HG03025 (cell line): ENCODE results near the gene SLC22A31.
"Not testable (repeated sequence)": the region's sequence is repeated elsewhere in the genome, so short reads cannot be mapped to it uniquely, and the experiment has no call there.

Experiments used
- ATAC-seq: cut with Tn5 transposase; IDR thresholded peaks from one replicate; pipeline ENCODE4 v1.9.1; 2021; ENCODE audit warnings: mild to moderate bottlenecking, moderate library complexity; ENCODE audit not compliant: unreplicated experiment, low FRiP score

Gene SLC22A31

GRCh38 chr16:89194340-89195311 is 5.7 kb downstream of the SLC22A31 start:
- no peak for ATAC-seq

GRCh38 chr16:89193576-89194293 is 6.6 kb downstream of the SLC22A31 start:
- ATAC-seq, result no peak

- ATAC-seq, result no peak
These were observed 7.3 kb downstream of the SLC22A31 start for GRCh38 chr16:89192956-89193575.

GRCh38 chr16:89192186-89192955 is 8.0 kb downstream of the SLC22A31 start:
- ATAC-seq, result not testable (repeated sequence)

DNA sequence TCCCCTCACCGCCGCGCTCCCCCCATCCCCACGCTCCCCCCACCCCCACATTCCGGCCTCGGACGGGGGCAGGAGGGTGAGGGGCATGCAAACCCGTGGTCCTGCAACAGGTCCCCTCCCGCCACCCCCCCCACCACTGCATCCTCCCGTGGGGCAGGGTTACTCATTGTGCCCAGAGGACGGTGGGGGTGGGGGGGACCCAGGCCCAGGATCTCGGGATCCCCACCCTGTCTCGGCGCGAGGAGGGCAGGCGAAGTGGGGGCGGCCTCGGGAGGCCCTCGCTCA is 8.5 kb downstream of the SLC22A31 start:
- ATAC-seq, result no peak

DNA sequence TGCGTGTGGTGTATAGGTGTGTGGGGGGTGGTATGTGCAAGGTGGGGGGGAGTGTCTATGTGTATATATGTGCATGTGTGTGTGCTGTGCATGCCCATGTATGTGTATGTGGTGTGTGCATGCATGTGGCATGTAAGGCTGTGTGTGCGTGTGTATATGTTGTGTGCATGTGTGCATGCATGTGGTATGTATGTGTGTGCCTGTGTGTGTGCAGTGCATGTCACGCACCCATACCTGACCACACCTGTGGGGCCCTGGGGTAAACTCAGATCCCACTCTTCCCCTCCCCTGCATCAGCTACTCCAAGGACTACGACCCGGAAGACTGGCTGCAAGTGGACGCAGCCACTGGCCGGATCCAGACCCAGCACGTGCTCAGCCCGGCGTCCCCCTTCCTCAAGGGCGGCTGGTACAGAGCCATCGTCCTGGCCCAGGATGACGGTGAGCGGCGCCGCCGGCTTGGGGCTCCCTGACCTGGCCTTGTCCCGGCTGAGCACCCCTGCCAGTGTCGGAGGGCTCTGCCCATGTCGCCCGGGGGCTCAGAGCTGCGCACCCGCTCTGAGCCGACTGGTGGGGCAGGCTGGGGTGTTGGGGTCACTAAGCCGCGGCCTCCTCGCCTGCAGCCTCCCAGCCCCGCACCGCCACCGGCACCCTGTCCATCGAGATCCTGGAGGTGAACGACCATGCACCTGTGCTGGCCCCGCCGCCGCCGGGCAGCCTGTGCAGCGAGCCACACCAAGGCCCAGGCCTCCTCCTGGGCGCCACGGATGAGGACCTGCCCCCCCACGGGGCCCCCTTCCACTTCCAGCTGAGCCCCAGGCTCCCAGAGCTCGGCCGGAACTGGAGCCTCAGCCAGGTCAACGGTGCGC is 9.1 kb downstream of the SLC22A31 start:
- ATAC-seq, result no peak

DNA sequence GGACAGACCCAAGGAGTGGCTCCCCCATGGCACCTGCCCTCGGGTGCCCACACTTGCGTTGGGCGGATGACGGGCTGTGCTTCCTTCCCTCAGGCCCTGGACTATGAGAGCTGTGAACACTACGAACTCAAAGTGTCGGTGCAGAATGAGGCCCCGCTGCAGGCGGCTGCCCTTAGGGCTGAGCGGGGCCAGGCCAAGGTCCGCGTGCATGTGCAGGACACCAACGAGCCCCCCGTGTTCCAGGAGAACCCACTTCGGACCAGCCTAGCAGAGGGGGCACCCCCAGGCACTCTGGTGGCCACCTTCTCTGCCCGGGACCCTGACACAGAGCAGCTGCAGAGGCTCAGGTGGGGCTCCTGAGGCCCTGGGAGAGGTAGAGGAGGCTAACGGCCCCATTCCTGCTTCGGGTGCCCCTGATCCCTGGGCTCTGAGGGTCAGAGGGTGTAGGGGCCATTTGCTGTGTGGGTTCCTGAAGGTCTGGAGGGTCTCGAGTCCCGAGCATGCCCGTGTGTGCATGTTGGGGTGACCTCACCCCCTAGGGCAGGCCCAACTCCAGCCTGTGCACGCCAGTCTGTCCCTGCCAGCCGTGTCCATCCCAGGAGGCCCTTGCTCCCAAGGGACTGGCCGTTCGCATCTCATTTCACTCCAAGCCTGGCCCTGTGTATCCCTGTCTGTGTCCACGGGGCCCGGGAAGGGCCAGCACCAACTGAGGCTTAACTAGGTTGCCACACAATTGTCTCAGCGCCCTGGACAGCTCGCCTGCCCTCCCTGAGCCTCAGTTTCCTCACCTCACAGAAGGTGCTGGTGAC is 10.0 kb downstream of the SLC22A31 start:
- ATAC-seq, result no peak

DNA sequence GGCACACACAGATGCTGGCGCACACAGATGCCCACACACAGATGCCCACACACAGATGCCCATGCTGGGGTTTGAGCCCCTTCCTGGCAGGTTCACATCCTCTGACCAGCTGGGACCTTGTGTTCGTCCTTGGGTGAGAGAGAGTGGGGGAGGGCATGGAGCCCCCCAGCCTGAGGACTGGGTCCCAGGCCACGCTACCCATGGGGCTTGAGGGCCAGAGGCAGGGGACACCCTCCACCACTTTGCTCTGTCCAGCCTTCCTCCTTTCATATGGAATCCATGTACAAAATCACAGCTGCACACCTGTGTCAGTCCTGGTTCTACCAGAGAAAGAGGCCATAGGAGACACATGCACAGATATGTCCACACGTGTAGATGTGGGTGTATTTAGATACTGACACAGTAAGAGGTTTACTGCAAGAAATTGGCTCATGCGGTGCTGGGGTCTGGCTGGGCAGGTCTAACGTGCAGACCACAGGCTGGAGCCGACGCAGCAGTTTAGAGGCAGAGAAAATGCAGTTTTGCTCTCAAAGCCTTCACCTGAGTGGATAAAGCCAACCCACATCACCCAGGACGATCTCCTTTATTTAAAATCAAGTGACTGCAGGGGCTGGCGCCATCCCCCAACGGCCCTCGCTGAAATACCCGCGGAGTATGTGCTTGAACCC is 10.8 kb downstream of the SLC22A31 start:
- ATAC-seq, result no peak

DNA sequence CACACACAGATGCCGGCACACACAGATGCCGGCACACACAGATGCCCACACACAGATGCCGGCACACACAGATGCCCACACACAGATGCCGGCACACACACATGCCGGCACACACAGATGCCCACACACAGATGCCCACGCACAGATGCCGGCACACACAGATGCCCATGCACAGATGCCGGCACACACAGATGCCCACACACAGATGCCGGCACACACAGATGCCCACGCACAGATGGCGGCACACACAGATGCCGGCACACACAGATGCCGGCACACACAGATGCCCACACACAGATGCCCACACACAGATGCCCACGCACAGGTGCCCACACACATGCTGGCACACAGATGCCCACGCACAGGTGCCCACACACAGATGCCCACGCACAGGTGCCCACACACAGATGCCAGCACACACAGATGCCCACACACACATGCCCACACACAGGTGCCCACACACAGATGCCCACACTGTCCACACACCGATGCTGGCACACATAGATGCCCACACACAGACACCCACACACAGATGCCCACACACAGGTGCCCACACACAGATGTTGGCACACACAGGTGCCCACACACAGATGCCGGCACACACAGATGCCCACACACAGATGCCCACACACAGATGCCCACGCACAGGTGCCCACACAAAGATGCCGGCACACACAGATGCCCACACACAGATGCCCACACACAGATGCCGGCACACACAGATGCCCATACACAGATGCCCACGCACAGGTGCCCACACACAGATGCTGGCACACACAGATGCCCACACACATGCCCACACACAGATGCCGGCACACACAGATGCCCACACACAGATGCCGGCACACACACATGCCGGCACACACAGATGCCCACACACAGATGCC is 11.6 kb downstream of the SLC22A31 start:
- ATAC-seq, result not testable (repeated sequence)

- no peak for ATAC-seq
These were observed 12.5 kb downstream of the SLC22A31 start for GRCh38 chr16:89187770-89188392.

DNA sequence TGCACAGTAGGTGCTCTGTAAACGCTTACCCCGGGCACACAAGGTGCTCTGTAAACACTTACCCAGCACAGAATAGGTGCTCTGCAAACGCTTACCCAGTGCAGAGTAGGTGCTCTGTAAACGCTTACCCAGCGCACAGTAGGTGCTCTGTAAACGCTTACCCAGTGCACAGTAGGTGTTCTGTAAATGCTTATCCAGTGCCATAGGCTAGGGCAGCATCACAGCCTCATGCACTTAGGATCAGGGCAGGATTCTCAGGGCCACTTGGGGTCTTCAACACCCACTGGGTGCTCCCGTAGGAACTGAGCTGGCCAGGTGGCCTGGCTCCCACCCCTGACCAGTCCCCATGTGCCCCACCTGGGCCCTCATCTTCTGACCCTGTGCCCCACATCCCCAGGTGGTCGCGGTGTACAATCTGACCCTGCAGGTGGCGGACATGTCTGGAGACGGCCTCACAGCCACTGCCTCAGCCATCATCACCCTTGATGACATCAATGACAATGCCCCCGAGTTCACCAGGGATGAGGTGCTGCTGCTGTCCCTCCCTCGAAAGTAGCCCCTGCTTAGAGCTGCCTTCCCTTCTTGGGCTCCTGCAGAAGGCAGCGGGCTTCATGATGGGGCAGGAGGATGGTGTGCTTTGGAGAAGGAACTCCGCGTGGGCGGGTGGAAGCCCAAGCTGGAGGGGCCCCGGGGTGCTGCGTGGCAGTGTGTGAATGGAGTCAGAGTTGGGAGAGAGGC is 13.1 kb downstream of the SLC22A31 start:
- ATAC-seq, result no peak

GRCh38 chr16:89186593-89187031 is 13.7 kb downstream of the SLC22A31 start:
- ATAC-seq, result not testable (repeated sequence)

GRCh38 chr16:89185887-89186592 is 14.3 kb downstream of the SLC22A31 start:
- not testable (repeated sequence) for ATAC-seq

DNA sequence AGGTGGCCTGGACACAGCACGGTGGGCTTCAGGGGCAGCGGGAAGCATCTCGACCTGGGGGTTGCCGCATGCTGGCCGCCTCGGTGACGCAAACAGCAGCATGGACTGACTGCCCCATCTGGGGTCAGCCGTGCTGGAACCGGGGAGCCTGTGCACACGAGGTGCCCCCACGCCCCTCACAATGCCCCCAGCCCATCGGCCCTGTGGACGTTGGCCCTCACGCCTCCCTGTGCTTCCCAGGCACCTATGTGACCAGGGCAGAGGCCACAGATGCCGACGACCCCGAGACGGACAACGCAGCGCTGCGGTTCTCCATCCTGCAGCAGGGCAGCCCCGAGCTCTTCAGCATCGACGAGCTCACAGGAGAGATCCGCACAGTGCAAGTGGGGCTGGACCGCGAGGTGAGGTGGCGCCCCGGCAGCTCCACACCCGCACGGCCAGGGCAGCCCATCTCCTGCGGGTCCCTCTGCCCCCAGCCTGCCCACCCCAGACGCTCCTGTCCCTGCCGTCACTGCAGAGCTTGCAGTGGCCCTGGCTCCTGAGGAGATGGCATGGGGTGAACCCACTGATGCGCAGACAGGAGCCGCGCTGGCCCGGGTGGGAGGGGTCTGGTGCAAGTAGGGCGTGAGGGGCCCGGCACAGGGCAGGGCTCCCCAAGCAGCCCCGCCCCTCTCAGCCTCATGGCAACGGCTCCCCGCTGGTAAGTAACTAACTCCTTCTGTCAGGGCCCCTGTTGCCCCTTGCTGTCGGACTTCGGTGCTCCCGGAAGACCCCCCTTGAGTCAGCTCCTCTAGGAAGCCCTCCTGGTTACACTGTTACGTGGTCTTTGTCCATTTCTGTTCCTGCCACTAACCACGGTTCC is 15.2 kb downstream of the SLC22A31 start:
- ATAC-seq, result no peak

DNA sequence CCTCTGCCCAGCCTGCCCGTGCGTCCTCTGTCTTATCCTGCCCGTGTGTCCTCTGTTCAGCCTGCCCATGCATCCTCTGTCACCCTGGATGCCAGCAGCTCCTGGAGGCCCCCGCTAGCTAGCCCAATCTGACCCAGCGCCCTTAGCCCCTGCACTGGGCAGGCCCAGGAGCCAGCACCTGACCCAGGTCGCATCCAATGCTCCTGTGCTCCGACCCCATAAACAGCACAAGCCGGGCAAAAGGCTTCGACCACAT is 15.7 kb downstream of the SLC22A31 start:
- no peak for ATAC-seq
